ENCODE data around the gene DACH1.

Gene DACH1

DNA sequence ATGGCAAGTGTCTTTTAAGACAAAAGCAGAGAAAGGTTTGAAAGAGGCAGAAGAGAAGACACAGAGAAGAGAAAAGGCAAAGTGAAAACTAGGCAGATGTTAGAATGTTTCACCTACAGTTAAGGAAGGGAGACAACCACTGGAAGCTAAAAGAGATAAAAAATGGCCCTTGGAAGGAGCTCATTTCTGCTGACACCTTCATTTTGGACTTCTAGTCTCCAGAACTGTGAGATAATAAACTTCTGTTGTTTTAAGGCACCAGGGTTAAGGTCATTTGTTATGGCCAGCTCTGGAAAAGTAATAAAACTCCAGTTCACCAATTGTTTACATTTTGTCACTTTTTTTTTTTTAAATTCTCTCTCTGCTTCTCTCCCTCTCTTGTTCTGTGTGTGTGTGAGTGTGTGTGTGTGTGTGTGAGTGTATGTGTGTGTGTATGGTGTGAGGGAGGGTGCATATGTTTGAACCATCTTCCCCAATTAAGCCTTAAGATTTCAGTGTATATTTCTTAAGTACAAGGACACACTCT is 374.6 kb downstream of the DACH1 start:
- Mint-ChIP-seq H3K9me3 (peaks cover 1% of the 10 kb centered on the region), H3K4me1 (no peaks in the 10 kb centered on the region), H3K27me3 (no peaks in the 10 kb centered on the region), H3K27ac (ENCODE audit: low read depth) (no peak overlapping the region), H3K36me3 (ENCODE audit: insufficient read depth) (no peaks in the 10 kb centered on the region), H3K4me3 (no peak overlapping the region)
- no peak for DNase-seq (ENCODE audit: low spot score in 2 of 2)
- ATAC-seq (replicated peaks; ENCODE audit: extremely low read depth, poor library complexity, severe bottlenecking) = no peak

DNA sequence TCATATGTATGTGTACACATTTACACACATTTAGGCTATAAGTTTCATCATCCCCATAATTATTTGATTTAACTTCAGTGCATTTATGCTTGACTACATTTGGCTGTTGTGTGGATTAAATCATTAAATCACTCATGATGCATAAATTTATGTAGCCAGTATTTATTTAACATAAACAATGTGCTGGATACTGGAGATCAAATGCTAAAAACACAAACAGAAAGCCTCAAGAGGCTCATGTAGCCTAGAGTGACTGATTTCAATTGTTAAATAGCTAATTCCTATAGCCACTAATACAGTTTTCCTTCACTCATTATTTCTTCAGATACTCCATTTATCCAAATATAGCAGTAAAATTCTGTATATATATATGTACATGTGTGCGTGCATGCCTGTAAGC is 376.0 kb downstream of the DACH1 start:
- Mint-ChIP-seq H3K27ac (ENCODE audit: low read depth) (no peak overlapping the region), H3K4me1 (no peaks in the 10 kb centered on the region), H3K9me3 (peaks cover 5% of the 10 kb centered on the region), H3K36me3 (ENCODE audit: insufficient read depth) (no peaks in the 10 kb centered on the region), H3K27me3 (no peaks in the 10 kb centered on the region), H3K4me3 (no peak overlapping the region)
- no peak for DNase-seq (ENCODE audit: low spot score in 2 of 2)
- ATAC-seq (replicated peaks; ENCODE audit: extremely low read depth, poor library complexity, severe bottlenecking) = no peak

DNA sequence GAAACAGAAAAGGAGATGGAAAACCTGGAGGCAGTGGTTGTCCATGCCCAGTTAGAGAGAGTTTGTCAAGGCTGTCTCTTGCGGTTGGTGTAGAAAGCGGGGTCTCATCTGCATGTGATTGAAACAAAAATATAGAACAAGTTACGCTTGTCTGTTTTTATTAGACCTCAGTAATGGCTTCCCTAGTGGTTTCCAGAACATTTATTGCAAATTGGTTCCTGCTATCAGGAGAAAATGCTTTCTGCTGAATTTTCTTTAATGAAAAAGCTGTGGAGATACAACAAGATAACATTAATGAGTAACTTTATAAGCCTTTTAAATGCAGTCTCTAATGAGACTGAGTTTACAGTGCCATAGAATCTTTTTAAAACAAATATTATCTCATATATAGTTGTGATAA is 378.0 kb downstream of the DACH1 start:
- H3K36me3 Mint-ChIP-seq (ENCODE audit: insufficient read depth) = no peaks in the 10 kb centered on the region
- no peak for ATAC-seq (replicated peaks; ENCODE audit: extremely low read depth, poor library complexity, severe bottlenecking)
- H3K4me3 Mint-ChIP-seq = no peak overlapping the region
- DNase-seq (ENCODE audit: low spot score in 2 of 2) = no peak
- H3K27me3 Mint-ChIP-seq = no peaks in the 10 kb centered on the region
- no peaks in the 10 kb centered on the region for H3K4me1 Mint-ChIP-seq
- H3K9me3 Mint-ChIP-seq = peaks cover 5% of the 10 kb centered on the region
- H3K27ac Mint-ChIP-seq (ENCODE audit: low read depth) = no peak overlapping the region

DNA sequence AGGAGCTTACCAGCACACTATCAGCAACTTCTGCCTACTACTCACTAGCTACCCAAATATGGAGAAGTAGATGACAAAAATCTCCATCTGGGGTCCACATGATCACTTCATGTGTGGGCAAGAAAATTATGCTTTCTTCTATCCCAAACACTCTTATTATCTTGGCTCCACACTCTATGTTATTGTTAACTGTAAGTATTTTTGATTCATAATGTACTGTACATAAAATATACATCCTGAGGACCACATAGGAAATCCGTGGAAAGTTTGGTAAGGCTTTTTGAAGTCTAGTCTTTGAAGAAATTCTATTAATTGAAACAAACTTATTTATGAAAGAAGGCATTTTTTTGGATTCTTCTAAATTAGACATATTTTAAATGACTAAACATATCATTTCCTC is 378.8 kb downstream of the DACH1 start:
- no peak for DNase-seq (ENCODE audit: low spot score in 2 of 2)
- H3K4me3 Mint-ChIP-seq = no peak overlapping the region

DNA sequence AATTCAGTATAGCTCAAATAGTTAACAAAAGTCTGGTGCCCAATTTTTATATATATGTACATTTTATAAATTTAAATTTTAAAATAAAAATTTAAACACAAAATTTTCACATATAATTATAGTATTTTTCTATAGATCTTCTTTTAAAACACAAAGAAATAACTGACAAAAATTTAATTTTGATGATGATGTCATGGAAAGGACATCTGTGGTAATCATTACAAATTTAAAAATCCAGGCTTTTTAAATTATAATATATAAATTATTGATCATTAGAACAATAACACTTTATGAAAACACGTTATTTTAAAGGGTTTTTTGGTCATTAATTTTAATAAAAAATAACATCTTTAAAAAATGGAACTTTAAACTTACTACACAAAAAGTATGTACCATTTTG is 381.1 kb downstream of the DACH1 start:
- H3K36me3 Mint-ChIP-seq (ENCODE audit: insufficient read depth) = no peaks in the 10 kb centered on the region
- ATAC-seq (replicated peaks; ENCODE audit: extremely low read depth, poor library complexity, severe bottlenecking) (no peak), DNase-seq (ENCODE audit: low spot score in 2 of 2) (no peak)
- no peaks in the 10 kb centered on the region for H3K4me1 Mint-ChIP-seq
- H3K27ac Mint-ChIP-seq (ENCODE audit: low read depth) = no peak overlapping the region
- H3K9me3 Mint-ChIP-seq = peaks cover 5% of the 10 kb centered on the region
- no peaks in the 10 kb centered on the region for H3K27me3 Mint-ChIP-seq
- no peak overlapping the region for H3K4me3 Mint-ChIP-seq

More for the DNA sequence above, 378.8 kb downstream of the DACH1 start:
- H3K27me3 Mint-ChIP-seq = no peaks in the 10 kb centered on the region
- peaks cover 5% of the 10 kb centered on the region for H3K9me3 Mint-ChIP-seq
- ATAC-seq (replicated peaks; ENCODE audit: extremely low read depth, poor library complexity, severe bottlenecking) = no peak
- H3K36me3 Mint-ChIP-seq (ENCODE audit: insufficient read depth) = no peaks in the 10 kb centered on the region
- H3K4me1 Mint-ChIP-seq = no peaks in the 10 kb centered on the region
- no peak overlapping the region for H3K27ac Mint-ChIP-seq (ENCODE audit: low read depth)

DNA sequence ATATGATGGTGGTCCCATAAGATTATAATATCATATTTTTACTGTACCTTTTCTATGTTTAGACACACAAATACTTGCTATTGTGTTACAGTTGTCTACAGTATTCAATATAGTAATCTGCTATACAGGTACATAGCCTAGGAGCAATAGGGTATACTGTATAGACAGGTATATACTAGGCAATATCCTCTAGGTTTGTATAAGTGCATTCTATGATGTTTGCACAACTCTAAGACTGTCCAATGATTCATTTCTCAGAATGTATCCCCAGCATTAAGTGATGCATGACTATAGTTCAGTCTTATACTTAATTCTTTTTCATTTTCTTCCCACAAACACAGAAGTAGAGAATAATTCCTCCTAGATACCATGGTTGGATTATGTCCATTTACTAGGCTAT is 383.3 kb downstream of the DACH1 start:
- no peak for ATAC-seq (replicated peaks; ENCODE audit: extremely low read depth, poor library complexity, severe bottlenecking)
- Mint-ChIP-seq H3K27ac (ENCODE audit: low read depth) (no peak overlapping the region), H3K4me1 (no peaks in the 10 kb centered on the region), H3K4me3 (no peak overlapping the region), H3K27me3 (no peaks in the 10 kb centered on the region), H3K36me3 (ENCODE audit: insufficient read depth) (no peaks in the 10 kb centered on the region), H3K9me3 (peaks cover 10% of the 10 kb centered on the region)
- DNase-seq (ENCODE audit: low spot score in 2 of 2) = no peak

DNA sequence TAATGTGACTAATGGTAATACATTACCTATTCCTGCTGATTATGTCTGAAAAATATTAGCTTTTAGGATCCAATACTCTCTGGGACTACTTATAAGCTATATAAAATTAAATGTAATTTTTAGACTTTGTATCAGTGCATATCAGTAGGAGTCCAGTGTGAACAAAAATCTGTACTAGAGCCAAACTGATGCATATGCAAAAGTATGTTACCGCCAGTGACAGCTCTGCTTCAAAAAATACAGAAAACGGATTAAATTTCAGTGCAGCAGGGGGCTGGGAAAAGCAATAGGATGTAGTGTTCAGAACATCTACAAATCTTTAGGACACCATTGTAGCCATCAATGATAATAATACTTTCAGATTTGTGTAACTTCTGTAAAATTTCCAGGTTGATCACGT is 385.5 kb downstream of the DACH1 start:
- ATAC-seq (replicated peaks; ENCODE audit: extremely low read depth, poor library complexity, severe bottlenecking) (no peak), DNase-seq (ENCODE audit: low spot score in 2 of 2) (no peak)
- no peaks in the 10 kb centered on the region for H3K27me3 Mint-ChIP-seq
- no peaks in the 10 kb centered on the region for H3K36me3 Mint-ChIP-seq (ENCODE audit: insufficient read depth)
- no peak overlapping the region for H3K27ac Mint-ChIP-seq (ENCODE audit: low read depth)
- peaks cover 5% of the 10 kb centered on the region for H3K9me3 Mint-ChIP-seq
- H3K4me3 Mint-ChIP-seq = no peak overlapping the region
- H3K4me1 Mint-ChIP-seq = no peaks in the 10 kb centered on the region

DNA sequence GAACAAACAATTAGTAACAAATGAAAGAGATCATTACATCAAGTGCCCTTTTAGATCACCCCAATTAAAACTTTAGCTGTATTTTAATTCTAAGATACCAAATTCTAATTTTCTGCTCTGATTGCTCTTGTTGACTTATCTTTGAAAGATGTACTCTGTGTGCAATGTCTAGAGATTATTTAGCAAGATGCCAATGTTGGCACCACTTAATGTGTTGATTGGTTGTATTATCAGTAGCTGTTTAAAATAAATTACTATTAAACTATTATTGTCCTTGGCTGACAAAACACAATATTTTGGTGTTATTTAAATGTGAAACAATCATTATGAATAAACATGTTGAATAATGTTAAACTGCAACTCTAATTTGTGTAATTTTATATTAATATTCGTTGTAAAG is 386.0 kb downstream of the DACH1 start:
- H3K4me3 Mint-ChIP-seq = no peak overlapping the region
- peaks cover 5% of the 10 kb centered on the region for H3K9me3 Mint-ChIP-seq
- no peak for DNase-seq (ENCODE audit: low spot score in 2 of 2)
- no peak overlapping the region for H3K27ac Mint-ChIP-seq (ENCODE audit: low read depth)
- no peaks in the 10 kb centered on the region for H3K27me3 Mint-ChIP-seq
- no peak for ATAC-seq (replicated peaks; ENCODE audit: extremely low read depth, poor library complexity, severe bottlenecking)
- H3K36me3 Mint-ChIP-seq (ENCODE audit: insufficient read depth) = no peaks in the 10 kb centered on the region
- H3K4me1 Mint-ChIP-seq = no peaks in the 10 kb centered on the region

DNA sequence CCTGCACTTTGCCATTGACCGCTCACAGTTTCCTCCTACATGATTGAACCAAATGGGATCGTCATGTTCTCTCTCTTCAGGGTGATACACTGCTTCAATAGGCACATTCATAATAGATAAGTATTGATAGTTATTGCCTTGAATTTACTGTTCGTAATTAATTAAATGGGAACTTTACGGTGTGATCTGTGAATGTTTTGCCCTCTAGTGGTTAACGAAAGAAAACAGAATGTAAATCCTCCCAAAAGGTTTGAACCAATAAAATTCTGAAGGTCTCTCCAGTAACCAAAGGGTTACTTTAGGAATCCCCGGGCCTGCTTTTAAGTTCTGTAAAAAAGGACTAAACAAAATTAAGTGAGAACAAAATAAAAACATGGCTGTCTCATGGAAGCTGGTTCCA is 389.3 kb downstream of the DACH1 start:
- Mint-ChIP-seq H3K4me3 (no peak overlapping the region), H3K27me3 (no peaks in the 10 kb centered on the region), H3K9me3 (peaks cover 5% of the 10 kb centered on the region), H3K27ac (ENCODE audit: low read depth) (no peak overlapping the region), H3K36me3 (ENCODE audit: insufficient read depth) (no peaks in the 10 kb centered on the region), H3K4me1 (no peaks in the 10 kb centered on the region)
- DNase-seq (ENCODE audit: low spot score in 2 of 2) (no peak), ATAC-seq (replicated peaks; ENCODE audit: extremely low read depth, poor library complexity, severe bottlenecking) (no peak)

DNA sequence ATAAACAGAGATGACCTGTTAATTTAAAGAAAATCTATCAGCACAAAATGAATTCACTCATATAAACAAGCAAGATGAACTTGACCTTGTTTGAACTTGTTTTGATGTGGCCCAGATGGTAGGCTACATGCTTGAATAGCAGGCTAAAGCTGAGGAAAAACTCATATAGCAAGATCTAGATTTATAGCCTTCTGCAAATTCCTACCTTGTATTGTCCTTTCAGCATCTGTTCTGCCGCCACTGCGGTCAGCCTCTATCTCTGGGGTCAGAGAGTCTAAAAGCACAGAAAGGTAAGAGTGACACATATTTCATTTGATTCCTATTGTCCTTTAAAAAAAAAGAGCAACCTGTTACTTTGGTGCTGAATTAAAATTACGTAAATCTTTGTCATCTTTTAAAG is 392.1 kb downstream of the DACH1 start:
- Mint-ChIP-seq H3K4me3 (no peak overlapping the region), H3K27ac (ENCODE audit: low read depth) (no peak overlapping the region), H3K27me3 (no peaks in the 10 kb centered on the region), H3K4me1 (no peaks in the 10 kb centered on the region), H3K9me3 (peaks cover 13% of the 10 kb centered on the region), H3K36me3 (ENCODE audit: insufficient read depth) (no peaks in the 10 kb centered on the region)
- DNase-seq (ENCODE audit: low spot score in 2 of 2) = no peak
- no peak for ATAC-seq (replicated peaks; ENCODE audit: extremely low read depth, poor library complexity, severe bottlenecking)

DNA sequence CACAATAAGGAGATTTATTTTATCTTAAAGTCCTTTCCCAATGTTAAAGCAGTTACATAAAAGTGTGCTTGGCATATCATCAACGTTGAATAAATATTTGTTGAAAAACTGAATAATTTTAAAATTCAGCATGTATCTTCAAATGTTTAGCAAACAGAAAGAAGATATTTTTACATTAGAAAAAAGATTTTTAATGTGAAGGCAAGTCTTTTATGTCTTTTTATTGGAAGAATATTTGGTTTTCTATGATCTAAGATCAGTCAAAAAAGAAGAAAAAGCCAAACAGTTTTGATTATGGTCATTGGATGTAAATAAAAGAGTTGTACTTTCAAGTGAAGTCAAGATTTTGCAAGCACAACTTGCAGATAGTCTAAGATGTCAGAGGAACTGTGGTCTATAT is 397.4 kb downstream of the DACH1 start:
- Mint-ChIP-seq H3K4me3 (no peak overlapping the region), H3K27ac (ENCODE audit: low read depth) (no peak overlapping the region), H3K4me1 (no peaks in the 10 kb centered on the region), H3K36me3 (ENCODE audit: insufficient read depth) (no peaks in the 10 kb centered on the region), H3K27me3 (no peaks in the 10 kb centered on the region), H3K9me3 (peaks cover 12% of the 10 kb centered on the region)
- ATAC-seq (replicated peaks; ENCODE audit: extremely low read depth, poor library complexity, severe bottlenecking) (no peak), DNase-seq (ENCODE audit: low spot score in 2 of 2) (no peak)

DNA sequence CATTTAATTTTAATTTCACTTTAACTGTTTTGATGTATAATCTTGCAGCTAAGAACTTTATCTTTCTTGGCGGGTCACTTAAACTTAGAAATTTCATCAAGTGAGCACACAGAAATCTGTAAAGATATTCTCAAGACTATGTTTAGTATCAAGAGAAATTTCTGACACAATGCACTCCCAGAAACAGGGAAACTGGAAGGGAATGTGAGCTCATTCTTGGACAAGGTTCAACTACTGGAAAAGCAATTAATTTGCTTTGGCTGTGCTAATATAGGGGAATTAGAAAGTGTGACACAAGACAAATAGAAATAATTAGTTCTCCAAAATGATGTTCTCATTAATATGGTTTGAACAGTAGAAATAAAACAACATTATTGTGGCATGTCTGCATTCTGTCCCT is 402.3 kb downstream of the DACH1 start:
- Mint-ChIP-seq H3K9me3 (peaks cover 10% of the 10 kb centered on the region), H3K4me1 (no peaks in the 10 kb centered on the region), H3K27me3 (no peaks in the 10 kb centered on the region), H3K27ac (ENCODE audit: low read depth) (no peak overlapping the region), H3K36me3 (ENCODE audit: insufficient read depth) (no peaks in the 10 kb centered on the region), H3K4me3 (no peak overlapping the region)
- no peak for DNase-seq (ENCODE audit: low spot score in 2 of 2)
- no peak for ATAC-seq (replicated peaks; ENCODE audit: extremely low read depth, poor library complexity, severe bottlenecking)

DNA sequence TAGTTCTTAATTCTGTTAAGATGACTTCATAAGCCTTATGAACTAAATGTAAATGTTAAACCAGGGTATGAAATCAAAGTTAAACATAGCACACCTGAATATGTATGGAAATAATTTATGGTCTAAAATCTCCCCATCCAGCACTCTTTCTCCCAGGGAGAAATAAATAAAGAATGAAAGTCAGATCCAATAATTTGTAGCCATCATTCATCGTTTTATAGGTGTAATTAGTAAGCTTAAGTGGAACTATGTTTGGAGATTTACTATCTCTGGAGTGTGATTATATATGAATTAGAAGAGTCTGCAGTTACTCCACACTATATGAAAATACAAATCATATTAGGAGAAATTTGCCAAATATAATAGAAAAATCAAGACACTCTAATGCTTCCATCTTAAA is 405.1 kb downstream of the DACH1 start:
- Mint-ChIP-seq H3K4me1 (no peaks in the 10 kb centered on the region), H3K4me3 (no peak overlapping the region), H3K27ac (ENCODE audit: low read depth) (no peak overlapping the region), H3K36me3 (ENCODE audit: insufficient read depth) (no peaks in the 10 kb centered on the region), H3K27me3 (no peaks in the 10 kb centered on the region), H3K9me3 (peaks cover 10% of the 10 kb centered on the region)
- no peak for DNase-seq (ENCODE audit: low spot score in 2 of 2)
- no peak for ATAC-seq (replicated peaks; ENCODE audit: extremely low read depth, poor library complexity, severe bottlenecking)

DNA sequence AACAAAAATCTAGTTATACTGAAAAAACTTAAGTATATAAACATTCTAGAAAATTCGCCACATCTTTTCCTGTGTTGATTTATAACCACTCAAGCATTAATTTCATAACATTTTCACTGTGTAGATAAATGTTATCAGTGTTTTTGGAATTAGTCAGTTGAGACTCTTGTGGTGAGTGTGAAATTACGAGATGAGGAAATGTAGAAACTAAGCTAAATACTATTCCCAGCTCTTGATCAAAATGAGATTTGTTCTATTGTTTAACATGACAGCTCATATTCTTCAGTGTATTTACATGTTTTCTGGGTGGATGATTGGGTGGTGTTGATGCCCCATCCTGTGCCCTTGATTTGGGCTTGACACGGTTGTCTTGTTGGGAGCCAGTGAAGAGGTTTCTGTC is 406.8 kb downstream of the DACH1 start:
- H3K4me1 Mint-ChIP-seq = no peaks in the 10 kb centered on the region
- H3K27ac Mint-ChIP-seq (ENCODE audit: low read depth) = no peak overlapping the region
- no peaks in the 10 kb centered on the region for H3K36me3 Mint-ChIP-seq (ENCODE audit: insufficient read depth)
- ATAC-seq (replicated peaks; ENCODE audit: extremely low read depth, poor library complexity, severe bottlenecking) = no peak
- H3K9me3 Mint-ChIP-seq = peaks cover 5% of the 10 kb centered on the region
- H3K27me3 Mint-ChIP-seq = no peaks in the 10 kb centered on the region
- H3K4me3 Mint-ChIP-seq = no peak overlapping the region
- DNase-seq (ENCODE audit: low spot score in 2 of 2) = no peak
